Measurements from ENCODE around the gene TBR1.
A peak's percentile ranks its signal among the peaks of the same experiment; 100 is the strongest.

TBR1 gene

GRCh38 chr2:161414042-161415033, 1.8 kb upstream of the TBR1 start:
- no peak overlapping the region for H3K27ac ChIP-seq (ENCODE audit: low read length)
- no peaks in the 10 kb centered on the region for H3K36me3 ChIP-seq (ENCODE audit: control insufficient read depth, insufficient read depth, low read length)
- DNase-seq (ENCODE audit: low read depth, low spot score), result no peak
- peaks cover 3% of the 10 kb centered on the region; the same call in 1 of the 2 replicates for H3K4me1 ChIP-seq (ENCODE audit: control insufficient read depth, insufficient read depth, low read length)
- peaks cover 47% of the 10 kb centered on the region for H3K27me3 ChIP-seq (ENCODE audit: control insufficient read depth, insufficient read depth, low read length)
- peak overlapping the region; percentile 37; the same call in 1 of the 2 replicates for H3K4me3 ChIP-seq (ENCODE audit: low read length)
- no CpG with 5 or more reads among the region's 69 CpGs for WGBS (ENCODE audit: insufficient coverage, insufficient read length)
- no peaks in the 10 kb centered on the region for H3K9me3 ChIP-seq (ENCODE audit: control insufficient read depth, insufficient read depth, low read length)

GRCh38 chr2:161415034-161415986, 787 bp upstream of the TBR1 start:
- peaks cover 3% of the 10 kb centered on the region; the same call in 1 of the 2 replicates for H3K4me1 ChIP-seq (ENCODE audit: control insufficient read depth, insufficient read depth, low read length)
- H3K9me3 ChIP-seq (ENCODE audit: control insufficient read depth, insufficient read depth, low read length), result no peaks in the 10 kb centered on the region
- no peaks in the 10 kb centered on the region for H3K36me3 ChIP-seq (ENCODE audit: control insufficient read depth, insufficient read depth, low read length)
- H3K27me3 ChIP-seq (ENCODE audit: control insufficient read depth, insufficient read depth, low read length), result peaks cover 52% of the 10 kb centered on the region
- H3K27ac ChIP-seq (ENCODE audit: low read length), result no peak overlapping the region
- no peak for DNase-seq (ENCODE audit: low read depth, low spot score)
- H3K4me3 ChIP-seq (ENCODE audit: low read length), result no peak overlapping the region
- no CpG with 5 or more reads among the region's 29 CpGs for WGBS (ENCODE audit: insufficient coverage, insufficient read length)

GRCh38 chr2:161416708-161417437, 776 bp downstream of the TBR1 start:
- H3K36me3 ChIP-seq (ENCODE audit: control insufficient read depth, insufficient read depth, low read length), result no peaks in the 10 kb centered on the region
- DNase-seq (ENCODE audit: low read depth, low spot score), result no peak
- no CpG with 5 or more reads among the region's 41 CpGs for WGBS (ENCODE audit: insufficient coverage, insufficient read length)
- no peak overlapping the region for H3K27ac ChIP-seq (ENCODE audit: low read length)
- no peak overlapping the region for H3K4me3 ChIP-seq (ENCODE audit: low read length)
- H3K9me3 ChIP-seq (ENCODE audit: control insufficient read depth, insufficient read depth, low read length), result no peaks in the 10 kb centered on the region
- H3K4me1 ChIP-seq (ENCODE audit: control insufficient read depth, insufficient read depth, low read length), result peaks cover 3% of the 10 kb centered on the region; the same call in 1 of the 2 replicates
- H3K27me3 ChIP-seq (ENCODE audit: control insufficient read depth, insufficient read depth, low read length), result peaks cover 68% of the 10 kb centered on the region

GRCh38 chr2:161417438-161418274, 1.6 kb downstream of the TBR1 start:
- Histone ChIP-seq H3K4me3 (ENCODE audit: low read length) (no peak overlapping the region), H3K9me3 (ENCODE audit: control insufficient read depth, insufficient read depth, low read length) (no peaks in the 10 kb centered on the region), H3K4me1 (ENCODE audit: control insufficient read depth, insufficient read depth, low read length) (peaks cover 3% of the 10 kb centered on the region; the same call in 1 of the 2 replicates), H3K27ac (ENCODE audit: low read length) (no peak overlapping the region), H3K27me3 (ENCODE audit: control insufficient read depth, insufficient read depth, low read length) (peaks cover 76% of the 10 kb centered on the region), H3K36me3 (ENCODE audit: control insufficient read depth, insufficient read depth, low read length) (no peaks in the 10 kb centered on the region)
- WGBS (ENCODE audit: insufficient coverage, insufficient read length), result no CpG with 5 or more reads among the region's 21 CpGs
- no peak for DNase-seq (ENCODE audit: low read depth, low spot score)

GRCh38 chr2:161418275-161418714, 2.2 kb downstream of the TBR1 start:
- H3K4me1 ChIP-seq (ENCODE audit: control insufficient read depth, insufficient read depth, low read length), result peaks cover 3% of the 10 kb centered on the region; the same call in 1 of the 2 replicates
- DNase-seq (ENCODE audit: low read depth, low spot score), result no peak
- no CpG with 5 or more reads among the region's 15 CpGs for WGBS (ENCODE audit: insufficient coverage, insufficient read length)

GRCh38 chr2:161418715-161419637, 2.9 kb downstream of the TBR1 start:
- Histone ChIP-seq H3K27me3 (ENCODE audit: control insufficient read depth, insufficient read depth, low read length) (peaks cover 88% of the 10 kb centered on the region), H3K4me3 (ENCODE audit: low read length) (peak overlapping the region; percentile 5; the same call in 1 of the 2 replicates), H3K4me1 (ENCODE audit: control insufficient read depth, insufficient read depth, low read length) (peaks cover 3% of the 10 kb centered on the region; the same call in 1 of the 2 replicates), H3K36me3 (ENCODE audit: control insufficient read depth, insufficient read depth, low read length) (no peaks in the 10 kb centered on the region), H3K9me3 (ENCODE audit: control insufficient read depth, insufficient read depth, low read length) (no peaks in the 10 kb centered on the region), H3K27ac (ENCODE audit: low read length) (no peak overlapping the region)
- no CpG with 5 or more reads among the region's 49 CpGs for WGBS (ENCODE audit: insufficient coverage, insufficient read length)
- no peak for DNase-seq (ENCODE audit: low read depth, low spot score)

More at GRCh38 chr2:161418275-161418714, 2.2 kb downstream of the TBR1 start:
- no peak overlapping the region for H3K27ac ChIP-seq (ENCODE audit: low read length)
- no peaks in the 10 kb centered on the region for H3K9me3 ChIP-seq (ENCODE audit: control insufficient read depth, insufficient read depth, low read length)
- H3K4me3 ChIP-seq (ENCODE audit: low read length), result no peak overlapping the region
- H3K36me3 ChIP-seq (ENCODE audit: control insufficient read depth, insufficient read depth, low read length), result no peaks in the 10 kb centered on the region
- peaks cover 82% of the 10 kb centered on the region for H3K27me3 ChIP-seq (ENCODE audit: control insufficient read depth, insufficient read depth, low read length)

GRCh38 chr2:161419638-161420190, 3.6 kb downstream of the TBR1 start:
- Histone ChIP-seq H3K9me3 (ENCODE audit: control insufficient read depth, insufficient read depth, low read length) (no peaks in the 10 kb centered on the region), H3K4me3 (ENCODE audit: low read length) (no peak overlapping the region), H3K27ac (ENCODE audit: low read length) (no peak overlapping the region), H3K36me3 (ENCODE audit: control insufficient read depth, insufficient read depth, low read length) (no peaks in the 10 kb centered on the region), H3K4me1 (ENCODE audit: control insufficient read depth, insufficient read depth, low read length) (peaks cover 3% of the 10 kb centered on the region; the same call in 1 of the 2 replicates), H3K27me3 (ENCODE audit: control insufficient read depth, insufficient read depth, low read length) (peaks cover 95% of the 10 kb centered on the region)
- DNase-seq (ENCODE audit: low read depth, low spot score), result no peak
- WGBS (ENCODE audit: insufficient coverage, insufficient read length), result no CpG with 5 or more reads among the region's 3 CpGs

GRCh38 chr2:161420406-161421074, 4.4 kb downstream of the TBR1 start:
- H3K27ac ChIP-seq (ENCODE audit: low read length), result no peak overlapping the region
- DNase-seq (ENCODE audit: low read depth, low spot score), result no peak
- H3K9me3 ChIP-seq (ENCODE audit: control insufficient read depth, insufficient read depth, low read length), result no peaks in the 10 kb centered on the region
- H3K36me3 ChIP-seq (ENCODE audit: control insufficient read depth, insufficient read depth, low read length), result no peaks in the 10 kb centered on the region
- no peak overlapping the region for H3K4me3 ChIP-seq (ENCODE audit: low read length)
- peaks cover 95% of the 10 kb centered on the region for H3K27me3 ChIP-seq (ENCODE audit: control insufficient read depth, insufficient read depth, low read length)
- peaks cover 3% of the 10 kb centered on the region; the same call in 1 of the 2 replicates for H3K4me1 ChIP-seq (ENCODE audit: control insufficient read depth, insufficient read depth, low read length)
- no CpG with 5 or more reads among the region's 11 CpGs for WGBS (ENCODE audit: insufficient coverage, insufficient read length)

Measured in iPS DF 6.9 (cell line).